ENCODE results near the gene PROK1. TPM values are rescaled to one million over a fixed set of nuclear protein-coding genes. Genes with fewer than 3 reads are reported as not detected.

PROK1 gene
- total and polyA plus RNA-seq, 2 of the 13 experiments (the other 11 are each of a cell fraction or from before 2014, with no cell fraction given): 0.07 TPM; not detected in 1

- TF ChIP-seq ZBTB2 (CRISPR knock-in tag; IDR thresholded peaks at IDR 0.05; ENCODE audit: low read depth) (no peak), KMT2B (CRISPR knock-in tag; IDR thresholded peaks at IDR 0.05) (no peak), ELF3 (CRISPR knock-in tag; IDR thresholded peaks at IDR 0.05) (no peak), FOXO1 (CRISPR knock-in tag; IDR thresholded peaks at IDR 0.05) (0 out of 2 replicates have a peak, but pooled peaks have one; percentile 28), ZNF761 (CRISPR knock-in tag; conservative IDR thresholded peaks at IDR 0.05) (no peak), HIC2 (CRISPR knock-in tag; IDR thresholded peaks at IDR 0.05; ENCODE audit: low read depth) (no peak), ZNF891 (CRISPR knock-in tag; IDR thresholded peaks at IDR 0.05) (no peak), ZNF121 (CRISPR knock-in tag; IDR thresholded peaks at IDR 0.05) (no peak), RFX1 (IDR thresholded peaks at IDR 0.05) (no peak), PHF21A (CRISPR knock-in tag; IDR thresholded peaks at IDR 0.05) (no peak), NCOA2 (CRISPR knock-in tag; IDR thresholded peaks at IDR 0.05) (no peak), NFIC (IDR thresholded peaks at IDR 0.05; ENCODE audit: low read length) (no peak), KAT7 (CRISPR knock-in tag; IDR thresholded peaks at IDR 0.05; ENCODE audit: borderline replicate concordance) (no peak), CEBPG (CRISPR knock-in tag; IDR thresholded peaks at IDR 0.05) (no peak), ZNF33A (CRISPR knock-in tag; IDR thresholded peaks at IDR 0.05; ENCODE audit: borderline replicate concordance) (no peak), NCOR1 (IDR thresholded peaks at IDR 0.05; ENCODE audit: borderline replicate concordance, low read length) (no peak), ZNF784 (CRISPR knock-in tag; IDR thresholded peaks at IDR 0.05; ENCODE audit: borderline replicate concordance) (no peak), GMEB1 (CRISPR knock-in tag; IDR thresholded peaks at IDR 0.05; ENCODE audit: borderline replicate concordance) (no peak), ZNF652 (CRISPR knock-in tag; IDR thresholded peaks at IDR 0.05; ENCODE audit: borderline replicate concordance, low read depth) (no peak), DNMT1 (CRISPR knock-in tag; IDR thresholded peaks at IDR 0.05) (no peak), FOXK1 (CRISPR knock-in tag; IDR thresholded peaks at IDR 0.05; ENCODE audit: borderline replicate concordance, low read depth) (peak; percentile 65; the same call in 1 of the 2 replicates)
Measured at GRCh38 chr1:110495926-110496600, 45.1 kb downstream of the PROK1 start (continued).
